ENCODE results near the gene PTPN22.
A peak's percentile ranks its signal among the peaks of the same experiment; 100 is the strongest.
"Not testable (repeated sequence)": the region's sequence is repeated elsewhere in the genome, so short reads cannot be mapped to it uniquely, and the experiment has no call there.

Gene PTPN22

GRCh38 chr1:113886417-113887401 is 15.2 kb upstream of the PTPN22 start:
- DNase-seq, result no peak

GRCh38 chr1:113881661-113882060 is 10.1 kb upstream of the PTPN22 start:
- DNase-seq, result no peak

- DNase-seq, result no peak
Observed at GRCh38 chr1:113879739-113880038, 8.2 kb upstream of the PTPN22 start.

GRCh38 chr1:113876176-113876575 is 4.7 kb upstream of the PTPN22 start:
- DNase-seq, result no peak

- DNase-seq, result no peak
Observed at GRCh38 chr1:113875714-113876113, 4.2 kb upstream of the PTPN22 start.

- DNase-seq, result peak in 2 of 3 donors; percentile 34 to 35
Observed at GRCh38 chr1:113874012-113874879, 2.7 kb upstream of the PTPN22 start.

- DNase-seq, result peak; percentile 44 to 70 (median 65)
Observed at GRCh38 chr1:113872219-113872935, 865 bp upstream of the PTPN22 start.

GRCh38 chr1:113870778-113871177 is 734 bp downstream of the PTPN22 start:
- no peak for DNase-seq

- peak; percentile 39 to 69 (median 56) for DNase-seq
Observed at GRCh38 chr1:113868387-113869083, 3.0 kb downstream of the PTPN22 start.

- DNase-seq, result no peak
Observed at GRCh38 chr1:113861641-113862040, 9.9 kb downstream of the PTPN22 start.

- DNase-seq, result no peak
Observed at GRCh38 chr1:113860891-113861290, 10.6 kb downstream of the PTPN22 start.

GRCh38 chr1:113859478-113860175 is 11.9 kb downstream of the PTPN22 start:
- DNase-seq, result peak; percentile 50 to 65 (median 65)

GRCh38 chr1:113858982-113859381 is 12.5 kb downstream of the PTPN22 start:
- DNase-seq, result no peak

GRCh38 chr1:113858418-113858817 is 13.1 kb downstream of the PTPN22 start:
- DNase-seq, result no peak

GRCh38 chr1:113857776-113858175 is 13.7 kb downstream of the PTPN22 start:
- DNase-seq, result peak in 1 of 3 donors; percentile 19

GRCh38 chr1:113856401-113856790 is 15.1 kb downstream of the PTPN22 start:
- DNase-seq, result no peak

GRCh38 chr1:113855630-113856400 is 15.7 kb downstream of the PTPN22 start:
- DNase-seq, result peak in 1 of 3 donors; percentile 41

GRCh38 chr1:113854234-113854633 is 17.3 kb downstream of the PTPN22 start:
- DNase-seq, result no peak

GRCh38 chr1:113852694-113853093 is 18.8 kb downstream of the PTPN22 start:
- DNase-seq, result not testable (repeated sequence)

- DNase-seq, result no peak
Observed at GRCh38 chr1:113850127-113850796, 21.2 kb downstream of the PTPN22 start.

Data from suppressor macrophage treated with lipopolysaccharide for 1 hour (primary cell).